H1 (cell line): ENCODE measurements around the gene ACBD6.

ENCODE experiments used
- CEBPB ChIP-seq: IDR thresholded peaks from 2 replicates; pipeline ENCODE4 v1.6.1; 2012; ENCODE audit warnings: low read depth, low read length
- KDM5A ChIP-seq: fragments of 200-600 bp; IDR thresholded peaks from 2 replicates; pipeline ENCODE4 v1.7.1; 2012; ENCODE audit warnings: mild to moderate bottlenecking, low read length, inconsistent platforms, mixed read lengths
- POLR2A ChIP-seq, 2 experiments: IDR thresholded peaks; 1 replicate in 1 of 2; 2 replicates in 1 of 2; pipeline ENCODE4 v1.6.1; 2011; ENCODE audit warnings: low read depth in 2 of 2, low read length in 2 of 2, mild to moderate bottlenecking in 2 of 2; ENCODE audit errors: control extremely low read depth in 1 of 2
- SRF ChIP-seq: IDR thresholded peaks from 2 replicates; pipeline ENCODE4 v1.6.1; 2011; ENCODE audit warnings: mild to moderate bottlenecking, low read depth, low read length, moderate library complexity

GRCh38 chr1:180392020-180392419 is 110.4 kb downstream of the ACBD6 start:
- TF ChIP-seq SRF (no peak), KDM5A (no peak), CEBPB (no peak), POLR2A (IDR thresholded peaks at IDR 0.05; ENCODE audit: control extremely low read depth in 1 of 2, low read depth in 2 of 2, low read length in 2 of 2) (no peak)
